ENCODE data around the gene INPP5F.

- TF ChIP-seq BACH1 (IDR thresholded peaks at IDR 0.05; ENCODE audit: borderline replicate concordance), result no peak
- TF ChIP-seq POLR2A (IDR thresholded peaks at IDR 0.05; ENCODE audit: low read depth, low read length), result no peak
Measured at GRCh38 chr10:119762805-119763798, 37.3 kb downstream of the INPP5F start.
